Chondrocyte (in vitro differentiated cells): Measurements from ENCODE around the gene HSD17B14. TPM values are rescaled to one million over a fixed set of nuclear protein-coding genes. Genes with fewer than 3 reads are reported as not detected.

ENCODE experiments used
- DNase-seq: peaks from one replicate; pipeline ENCODE4 v3.0.0; 2021; ENCODE audit warnings: mixed read lengths, low spot score
- H3K27ac Mint-ChIP-seq: one replicate; pipeline ENCODE4 v1.8.0; 2021; ENCODE audit warnings: mild to moderate bottlenecking, moderate library complexity, mixed read lengths; ENCODE audit not compliant: unreplicated experiment
- H3K27me3 Mint-ChIP-seq: 2 replicates; pipeline ENCODE4 v1.8.0; 2021; ENCODE audit warnings: low read depth, mixed read lengths
- H3K36me3 Mint-ChIP-seq: 2 replicates; pipeline ENCODE4 v1.8.0; 2021; ENCODE audit warnings: low read depth, mixed read lengths
- H3K4me1 Mint-ChIP-seq: 2 replicates; pipeline ENCODE4 v1.8.0; 2021; ENCODE audit warnings: low read depth, mild to moderate bottlenecking, mixed read lengths
- H3K4me3 Mint-ChIP-seq: one replicate; pipeline ENCODE4 v1.8.0; 2021; ENCODE audit warnings: mild to moderate bottlenecking, moderate library complexity, mixed read lengths; ENCODE audit not compliant: unreplicated experiment
- H3K9me3 Mint-ChIP-seq: 2 replicates; pipeline ENCODE4 v1.8.0; 2021; ENCODE audit warnings: low read depth, mixed read lengths
- CTCF ChIP-seq: fragments of 200-600 bp; sonication (generic); IDR thresholded peaks from 2 replicates; pipeline ENCODE4 v1.5.0; 2021; ENCODE audit warnings: antibody characterized with exemption, mild to moderate bottlenecking, moderate library complexity
- total RNA-seq: library from RNA; stranded (reverse); gene quantifications from 3 replicates; pipeline ENCODE4 v1.2.1, GENCODE V29; 2021

Gene HSD17B14
- total RNA-seq, 1 donor from 2014 or later: 13.6 TPM

DNA sequence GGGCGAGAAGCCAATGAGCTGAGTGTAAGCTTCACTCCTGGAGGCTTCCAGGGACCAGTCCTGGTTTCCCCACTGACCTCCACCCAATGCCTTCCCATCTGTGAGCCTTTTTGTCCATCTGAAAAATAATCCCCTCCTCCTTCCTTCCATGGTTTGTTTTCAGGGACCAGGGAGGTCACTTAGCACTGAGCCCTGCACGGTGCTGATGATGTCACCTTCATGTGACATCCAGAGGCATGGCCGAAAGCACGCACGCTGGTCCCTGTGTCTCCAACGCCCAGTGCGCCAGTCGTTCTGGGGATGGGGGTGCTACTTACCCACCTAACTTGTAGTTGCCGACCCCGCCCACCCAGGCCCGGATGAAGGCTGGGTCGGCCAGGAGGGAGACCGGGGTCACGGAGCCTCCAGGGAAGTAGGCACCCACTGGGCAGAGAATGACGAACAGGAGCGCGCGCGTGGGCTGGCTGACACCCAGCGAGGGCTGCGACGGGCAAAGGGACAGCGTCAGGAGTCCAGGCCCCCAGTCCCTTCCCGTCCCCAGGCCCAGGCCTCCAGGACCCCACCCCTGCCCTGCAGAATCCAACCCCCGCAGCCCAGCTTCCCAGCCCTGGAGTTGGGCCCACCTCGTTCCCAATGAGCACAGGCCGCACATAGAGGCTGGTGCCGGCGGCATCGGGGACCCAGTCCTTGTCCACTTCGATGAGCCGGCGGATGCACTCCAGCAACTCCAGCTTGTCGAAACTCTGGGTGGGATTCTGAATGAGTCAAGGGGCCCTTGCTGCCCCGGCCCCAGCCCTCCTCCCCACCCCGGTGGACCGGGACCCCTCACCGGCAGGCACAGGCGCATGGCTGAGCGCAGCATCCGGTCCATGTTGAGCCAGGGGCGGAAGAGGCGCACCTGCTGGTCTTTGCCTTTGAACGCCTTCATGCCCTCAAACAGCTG, 36.7 kb downstream of the HSD17B14 start:
- H3K4me1 Mint-ChIP-seq: peaks cover 30% of the 10 kb centered on the region
- H3K27me3 Mint-ChIP-seq: no peaks in the 10 kb centered on the region
- H3K27ac Mint-ChIP-seq: peak overlapping the region; percentile 85
- peak overlapping the region; percentile 38 for H3K4me3 Mint-ChIP-seq
- H3K36me3 Mint-ChIP-seq: no peaks in the 10 kb centered on the region
- DNase-seq: no peak
- TF ChIP-seq CTCF: no peak
- H3K9me3 Mint-ChIP-seq: no peaks in the 10 kb centered on the region

DNA sequence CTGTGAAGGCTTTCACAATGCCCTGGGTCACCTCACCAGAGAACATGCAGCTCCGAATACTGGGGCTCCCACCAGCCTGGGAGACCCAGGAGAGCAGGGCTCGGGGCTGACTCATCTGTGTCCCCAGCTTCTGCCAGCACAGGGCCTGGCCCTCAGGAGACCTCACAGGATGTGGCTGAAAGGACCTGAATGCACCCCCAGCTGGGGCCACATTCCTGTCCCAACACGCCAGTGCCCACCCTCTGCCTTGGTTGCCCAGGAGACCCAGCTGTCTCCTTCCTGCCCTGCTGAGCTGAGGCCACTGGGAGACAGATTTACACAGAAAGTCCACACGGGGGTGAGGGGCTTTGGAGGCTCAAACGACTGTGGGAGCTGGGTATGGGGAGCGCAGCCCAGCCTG, 37.4 kb downstream of the HSD17B14 start:
- peak overlapping the region; percentile 85 for H3K27ac Mint-ChIP-seq
- H3K36me3 Mint-ChIP-seq: no peaks in the 10 kb centered on the region
- no peak for DNase-seq
- no peaks in the 10 kb centered on the region for H3K9me3 Mint-ChIP-seq
- no peak for TF ChIP-seq CTCF
- no peak overlapping the region for H3K4me3 Mint-ChIP-seq
- no peaks in the 10 kb centered on the region for H3K27me3 Mint-ChIP-seq
- H3K4me1 Mint-ChIP-seq: peaks cover 33% of the 10 kb centered on the region

GRCh38 chr19:48797103-48797502, 39.2 kb downstream of the HSD17B14 start:
- Mint-ChIP-seq H3K9me3 (no peaks in the 10 kb centered on the region), H3K27me3 (no peaks in the 10 kb centered on the region), H3K4me3 (no peak overlapping the region), H3K4me1 (peaks cover 33% of the 10 kb centered on the region), H3K36me3 (no peaks in the 10 kb centered on the region), H3K27ac (no peak overlapping the region)
- no peak for DNase-seq
- TF ChIP-seq CTCF: no peak

DNA sequence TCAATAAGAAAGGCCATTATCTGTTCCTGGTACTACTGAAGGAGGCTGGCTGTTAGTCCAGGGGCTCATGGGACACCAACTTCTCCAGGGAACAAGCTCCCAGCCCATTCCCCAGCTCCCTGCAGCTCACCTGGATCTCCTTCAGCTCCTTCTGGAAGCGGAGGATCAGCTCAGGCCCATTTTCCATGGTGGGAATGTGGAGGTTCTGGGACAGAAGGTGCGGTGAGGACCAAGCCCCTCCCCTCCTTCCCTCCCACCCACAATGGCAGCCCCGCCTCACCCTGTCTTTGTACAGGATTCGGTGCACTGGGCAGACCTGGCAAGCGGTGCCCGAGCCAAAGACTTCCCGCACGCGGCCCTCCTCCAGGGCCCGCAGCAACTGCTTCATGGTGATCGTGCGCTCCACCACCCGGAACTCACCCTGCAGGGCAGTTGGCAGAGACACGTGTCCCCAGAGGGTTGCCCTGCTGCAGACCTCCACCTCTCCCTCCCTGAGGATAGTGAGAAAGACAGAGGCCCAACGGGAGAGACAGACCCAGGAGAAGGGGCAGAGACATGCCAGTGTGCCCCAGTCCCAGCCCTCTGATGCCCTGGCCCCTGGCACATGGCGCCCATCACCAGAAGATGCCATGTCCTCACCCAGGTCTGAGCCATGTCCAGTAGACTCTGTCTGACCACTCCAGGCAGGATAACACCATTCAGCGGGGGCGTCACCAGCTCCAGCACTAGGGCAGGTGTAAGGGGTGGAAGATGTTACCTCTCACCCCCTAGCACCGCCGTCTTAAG, 39.8 kb downstream of the HSD17B14 start:
- Mint-ChIP-seq H3K4me3 (no peak overlapping the region), H3K27me3 (no peaks in the 10 kb centered on the region), H3K27ac (peak overlapping the region; percentile 98), H3K36me3 (no peaks in the 10 kb centered on the region), H3K9me3 (no peaks in the 10 kb centered on the region), H3K4me1 (peaks cover 33% of the 10 kb centered on the region)
- TF ChIP-seq CTCF: no peak
- no peak for DNase-seq

- no peaks in the 10 kb centered on the region for H3K36me3 Mint-ChIP-seq
- no peak for TF ChIP-seq CTCF
- H3K9me3 Mint-ChIP-seq: no peaks in the 10 kb centered on the region
- no peak for DNase-seq
- peak overlapping the region; percentile 98 for H3K27ac Mint-ChIP-seq
- peak overlapping the region; percentile 90 for H3K4me3 Mint-ChIP-seq
- no peaks in the 10 kb centered on the region for H3K27me3 Mint-ChIP-seq
- peaks cover 33% of the 10 kb centered on the region for H3K4me1 Mint-ChIP-seq
These were observed 40.6 kb downstream of the HSD17B14 start for GRCh38 chr19:48795685-48796070.
